WERI-Rb-1 (cell line): ENCODE results near the gene LKAAEAR1.
A peak's percentile ranks its signal among the peaks of the same experiment; 100 is the strongest.
"Not testable (repeated sequence)": the region's sequence is repeated elsewhere in the genome, so short reads cannot be mapped to it uniquely, and the experiment has no call there.

Source experiments
- DNase-seq: peaks from one replicate; pipeline ENCODE4 v3.0.0-alpha.2; 2020
- H3K27ac ChIP-seq: fragments of 250-450 bp; sonication (Bioruptor Pico); 2 replicates; pipeline ENCODE4 v1.5.1; 2020; ENCODE audit warnings: mild to moderate bottlenecking, moderate library complexity
- H3K27me3 ChIP-seq: fragments of 250-450 bp; sonication (Bioruptor Pico); 2 replicates; pipeline ENCODE4 v1.5.1; 2021; ENCODE audit warnings: mild to moderate bottlenecking, low read depth, moderate library complexity; ENCODE audit not compliant: insufficient read depth, severe bottlenecking
- H3K36me3 ChIP-seq: fragments of 250-450 bp; sonication (Bioruptor Pico); 2 replicates; pipeline ENCODE4 v1.5.1; 2020; ENCODE audit warnings: mild to moderate bottlenecking, moderate library complexity
- H3K4me3 ChIP-seq: 2 replicates; pipeline ENCODE4 v1.5.1; 2011; ENCODE audit warnings: low read depth, mild to moderate bottlenecking, control low read depth, low read length
- H3K9me3 ChIP-seq: fragments of 250-450 bp; sonication (Bioruptor Pico); 2 replicates; pipeline ENCODE4 v1.5.1; 2021; ENCODE audit warnings: mild to moderate bottlenecking, moderate library complexity; ENCODE audit not compliant: severe bottlenecking
- TF ChIP-seq, protein P1 (sequence below): IDR thresholded peaks from 2 replicates; pipeline ENCODE4 v1.5.1; 2011; ENCODE audit warnings: low read depth, mild to moderate bottlenecking, control low read depth, inconsistent platforms, low read length

The LKAAEAR1 gene

DNA sequence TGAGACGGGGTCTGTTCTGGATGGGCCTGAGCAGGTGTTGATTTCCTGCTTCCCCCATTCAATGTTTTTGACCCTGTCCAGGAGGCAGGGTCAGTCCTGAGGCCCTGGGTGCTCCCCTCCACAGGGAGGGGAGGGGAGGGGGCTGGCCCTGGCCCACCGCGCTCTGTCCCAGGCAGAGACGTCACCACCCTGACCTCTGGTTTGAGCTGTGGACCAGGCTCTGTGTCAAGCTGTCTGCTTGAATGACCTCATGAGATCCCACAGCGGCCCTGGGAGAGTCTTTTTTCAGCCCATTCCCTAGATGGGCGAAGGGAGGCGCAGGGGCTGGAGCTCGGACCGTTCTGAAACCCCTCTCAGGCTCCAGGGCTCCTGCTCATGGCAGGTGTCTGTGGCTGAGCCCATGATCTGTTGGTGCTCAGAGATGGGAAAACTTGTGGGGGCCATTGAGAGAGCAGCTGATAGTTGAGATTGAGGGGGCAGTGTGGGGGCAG is 8.9 kb upstream of the LKAAEAR1 start:
- Histone ChIP-seq H3K27ac (no peak overlapping the region), H3K4me3 (peak overlapping the region; percentile 10), H3K27me3 (no peaks in the 10 kb centered on the region), H3K9me3 (no peaks in the 10 kb centered on the region), H3K36me3 (no peaks in the 10 kb centered on the region)
- DNase-seq, result peak; percentile 42
- TF ChIP-seq, protein P1, sequence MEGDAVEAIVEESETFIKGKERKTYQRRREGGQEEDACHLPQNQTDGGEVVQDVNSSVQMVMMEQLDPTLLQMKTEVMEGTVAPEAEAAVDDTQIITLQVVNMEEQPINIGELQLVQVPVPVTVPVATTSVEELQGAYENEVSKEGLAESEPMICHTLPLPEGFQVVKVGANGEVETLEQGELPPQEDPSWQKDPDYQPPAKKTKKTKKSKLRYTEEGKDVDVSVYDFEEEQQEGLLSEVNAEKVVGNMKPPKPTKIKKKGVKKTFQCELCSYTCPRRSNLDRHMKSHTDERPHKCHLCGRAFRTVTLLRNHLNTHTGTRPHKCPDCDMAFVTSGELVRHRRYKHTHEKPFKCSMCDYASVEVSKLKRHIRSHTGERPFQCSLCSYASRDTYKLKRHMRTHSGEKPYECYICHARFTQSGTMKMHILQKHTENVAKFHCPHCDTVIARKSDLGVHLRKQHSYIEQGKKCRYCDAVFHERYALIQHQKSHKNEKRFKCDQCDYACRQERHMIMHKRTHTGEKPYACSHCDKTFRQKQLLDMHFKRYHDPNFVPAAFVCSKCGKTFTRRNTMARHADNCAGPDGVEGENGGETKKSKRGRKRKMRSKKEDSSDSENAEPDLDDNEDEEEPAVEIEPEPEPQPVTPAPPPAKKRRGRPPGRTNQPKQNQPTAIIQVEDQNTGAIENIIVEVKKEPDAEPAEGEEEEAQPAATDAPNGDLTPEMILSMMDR, result no peak

DNA sequence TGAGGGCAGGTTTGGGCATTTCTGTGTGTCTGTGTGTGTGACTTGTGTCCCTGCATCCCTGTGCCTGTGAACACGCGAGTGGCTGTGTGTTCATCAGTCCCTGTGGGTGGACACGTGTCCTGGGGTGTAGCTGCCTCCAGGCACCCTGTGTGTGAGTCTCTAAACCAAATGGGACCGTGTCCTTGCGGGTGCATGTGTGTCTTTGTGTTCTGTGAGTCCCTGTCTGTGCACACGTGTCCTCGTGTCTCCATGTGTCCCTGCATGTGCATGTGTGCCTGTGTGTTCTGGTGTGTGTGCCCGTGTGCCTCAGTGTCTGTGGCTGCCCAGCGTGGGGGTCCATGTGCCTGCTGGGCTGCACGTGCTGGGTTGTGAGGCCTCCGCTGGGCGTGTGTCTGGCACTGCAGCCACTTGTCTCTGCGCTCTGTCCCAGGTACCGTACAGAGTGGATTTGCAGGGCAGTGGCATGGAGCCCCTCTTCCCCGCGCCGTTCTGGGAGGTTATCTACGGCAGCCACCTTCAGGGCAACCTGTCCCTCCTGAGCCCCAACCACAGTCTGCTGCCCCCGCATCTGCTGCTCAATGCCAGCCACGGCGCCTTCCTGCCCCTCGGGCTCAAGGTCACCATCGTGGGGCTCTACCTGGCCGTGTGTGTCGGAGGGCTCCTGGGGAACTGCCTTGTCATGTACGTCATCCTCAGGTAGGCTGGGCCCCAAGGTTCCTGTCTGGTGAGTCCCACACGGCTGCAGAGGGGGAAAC is 8.2 kb upstream of the LKAAEAR1 start:
- no peak for DNase-seq
- peak overlapping the region; percentile 23 for H3K4me3 ChIP-seq
- no peaks in the 10 kb centered on the region for H3K9me3 ChIP-seq
- no peak overlapping the region for H3K27ac ChIP-seq
- no peaks in the 10 kb centered on the region for H3K27me3 ChIP-seq
- TF ChIP-seq, protein P1, result no peak
- H3K36me3 ChIP-seq, result no peaks in the 10 kb centered on the region

DNA sequence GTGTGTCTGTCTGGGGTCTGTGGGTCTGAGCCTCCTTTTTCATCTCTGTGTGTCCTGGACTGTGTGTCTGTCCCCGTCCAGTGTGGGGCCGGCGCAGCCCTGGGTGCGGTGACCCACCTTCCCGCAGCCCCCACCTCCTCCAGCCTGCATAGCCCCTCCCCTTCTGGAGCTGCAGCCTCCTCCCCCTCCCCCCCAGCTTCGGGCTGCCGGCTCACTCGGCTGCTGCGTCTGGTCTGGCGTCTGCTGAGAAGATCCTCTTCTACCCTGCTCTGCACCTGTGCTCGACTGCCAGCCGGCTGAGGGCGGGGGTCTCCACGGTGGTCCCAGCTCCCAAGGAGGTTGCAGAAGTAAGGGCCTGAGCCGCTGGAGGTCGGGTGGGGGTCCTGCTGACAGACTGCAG is 7.6 kb upstream of the LKAAEAR1 start:
- Histone ChIP-seq H3K9me3 (no peaks in the 10 kb centered on the region), H3K27ac (no peak overlapping the region), H3K4me3 (peak overlapping the region; percentile 23), H3K36me3 (no peaks in the 10 kb centered on the region), H3K27me3 (no peaks in the 10 kb centered on the region)
- peak; percentile 61 for DNase-seq
- TF ChIP-seq, protein P1, result no peak

DNA sequence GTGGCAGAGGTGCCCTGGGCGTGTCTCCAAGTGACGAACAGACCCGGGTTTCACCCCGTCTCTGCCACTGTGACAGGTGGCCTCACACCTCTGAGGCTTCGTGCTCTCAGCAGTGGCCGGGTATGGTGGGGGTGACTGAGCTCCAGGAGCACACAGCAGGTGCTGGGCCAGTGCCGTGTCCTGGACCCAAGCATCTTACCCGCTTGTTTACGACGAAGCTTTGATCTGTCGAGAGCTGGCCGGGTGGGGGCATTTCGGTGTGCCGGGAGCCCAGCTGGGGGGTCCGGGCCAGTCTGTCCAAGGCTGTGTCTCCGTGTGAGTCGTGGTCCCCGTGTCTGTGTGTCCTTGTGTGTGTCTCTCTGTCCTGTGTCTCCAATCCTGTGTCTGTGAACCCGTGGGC is 7.1 kb upstream of the LKAAEAR1 start:
- TF ChIP-seq, protein P1, result no peak
- Histone ChIP-seq H3K4me3 (no peak overlapping the region), H3K9me3 (no peaks in the 10 kb centered on the region), H3K36me3 (no peaks in the 10 kb centered on the region), H3K27me3 (no peaks in the 10 kb centered on the region), H3K27ac (no peak overlapping the region)
- no peak for DNase-seq

DNA sequence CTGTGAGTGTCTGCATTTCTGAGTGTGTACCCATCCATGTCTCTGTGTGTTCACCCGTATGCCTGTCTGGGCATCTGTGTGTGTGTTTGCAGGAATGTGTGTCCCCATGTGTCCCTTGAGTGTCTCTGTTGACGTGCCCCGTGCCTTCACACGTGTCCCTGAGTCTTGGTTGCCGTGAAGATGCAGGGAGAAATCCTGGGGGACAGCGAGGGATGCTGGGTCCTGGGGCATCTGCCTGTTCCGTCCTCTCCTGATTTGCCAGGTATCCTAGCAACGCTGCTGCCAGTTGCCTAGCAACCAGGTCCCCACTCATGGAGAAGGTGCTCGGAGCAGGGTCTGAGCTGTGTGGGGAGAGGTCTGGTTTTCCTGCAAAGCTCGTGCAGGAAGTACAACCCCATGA is 6.0 kb upstream of the LKAAEAR1 start:
- TF ChIP-seq, protein P1, result no peak
- DNase-seq, result no peak
- no peak overlapping the region for H3K4me3 ChIP-seq
- no peaks in the 10 kb centered on the region for H3K36me3 ChIP-seq
- no peaks in the 10 kb centered on the region for H3K9me3 ChIP-seq
- no peaks in the 10 kb centered on the region for H3K27me3 ChIP-seq
- H3K27ac ChIP-seq, result no peak overlapping the region

DNA sequence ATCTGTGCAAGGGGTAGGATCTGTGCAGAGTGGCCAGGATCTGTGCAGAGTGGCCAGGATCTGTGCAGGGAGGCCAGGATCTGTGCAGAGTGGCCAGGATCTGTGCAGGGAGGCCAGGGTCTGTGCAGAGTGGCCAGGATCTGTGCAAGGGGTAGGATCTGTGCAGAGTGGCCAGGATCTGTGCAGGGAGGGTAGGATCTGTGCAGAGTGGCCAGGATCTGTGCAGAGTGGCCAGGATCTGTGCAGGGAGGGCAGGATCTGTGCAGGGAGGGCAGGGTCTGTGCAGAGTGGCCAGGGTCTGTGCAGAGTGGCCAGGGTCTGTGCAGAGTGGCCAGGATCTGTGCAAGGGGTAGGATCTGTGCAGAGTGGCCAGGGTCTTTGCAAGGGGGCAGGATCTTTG is 4.4 kb upstream of the LKAAEAR1 start:
- not testable (repeated sequence) for H3K36me3 ChIP-seq, DNase-seq, H3K9me3 ChIP-seq, H3K4me3 ChIP-seq, H3K27me3 ChIP-seq, H3K27ac ChIP-seq

DNA sequence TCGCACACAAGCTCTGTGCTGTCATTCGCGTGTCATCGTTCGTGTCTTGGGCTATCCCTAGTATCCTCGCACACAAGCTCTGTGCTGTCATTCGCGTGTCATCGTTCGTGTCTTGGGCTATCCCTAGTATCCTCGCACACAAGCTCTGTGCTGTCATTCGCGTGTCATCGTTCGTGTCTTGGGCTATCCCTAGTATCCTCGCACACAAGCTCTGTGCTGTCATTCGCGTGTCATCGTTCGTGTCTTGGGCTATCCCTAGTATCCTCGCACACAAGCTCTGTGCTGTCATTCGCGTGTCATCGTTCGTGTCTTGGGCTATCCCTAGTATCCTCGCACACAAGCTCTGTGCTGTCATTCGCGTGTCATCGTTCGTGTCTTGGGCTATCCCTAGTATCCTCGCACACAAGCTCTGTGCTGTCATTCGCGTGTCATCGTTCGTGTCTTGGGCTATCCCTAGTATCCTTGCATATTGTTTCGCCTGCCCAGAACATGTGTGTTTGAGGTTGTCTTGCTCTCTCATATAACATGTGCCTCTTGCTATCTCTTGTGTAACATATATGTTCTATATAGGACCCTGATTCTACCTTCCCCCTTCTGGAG is 3.1 kb upstream of the LKAAEAR1 start:
- H3K27ac ChIP-seq, H3K9me3 ChIP-seq, H3K4me3 ChIP-seq, H3K36me3 ChIP-seq, DNase-seq, H3K27me3 ChIP-seq: not testable (repeated sequence)
